IMR-90 (cell line): Measurements from ENCODE around the gene UNKL. TPM values are rescaled to one million over a fixed set of nuclear protein-coding genes. Genes with fewer than 3 reads are reported as not detected.

Experiments
- ATAC-seq: fragments of 200-7000 bp; cut with Tn5 transposase; 2 replicates; pipeline ENCODE4 v1.9.1; 2020; ENCODE audit warnings: low read depth, mild to moderate bottlenecking, moderate library complexity
- BruUV-seq: library from RNA; stranded (reverse); fragments of 400-500 nt; replicated peaks from 2 replicates; lab custom pipeline; 2021; lab: Mats Ljungman, UMichigan
- CTCF ChIA-PET: fragments of 300-600 bp; formaldehyde crosslinking; extraction: SDS; loops from one replicate; lab custom pipeline; 2021; ENCODE audit warnings: antibody characterized with exemption; lab: Yijun Ruan, JAX
- POLR2A ChIA-PET: fragments of 300-600 bp; sonication (Branson Sonifier 250); formaldehyde crosslinking; loops from one replicate; lab custom pipeline; 2022; ENCODE audit warnings: antibody characterized with exemption; ENCODE audit not compliant: unreplicated experiment; lab: Charles Lee
- DNase-seq: peaks from one replicate; pipeline ENCODE4 v3.0.0; 2013
- H2AFZ ChIP-seq: replicated peaks from 2 replicates; pipeline ENCODE3; 2013; ENCODE audit warnings: low read length, mild to moderate bottlenecking; ENCODE audit not compliant: poor library complexity
- H2AK5ac ChIP-seq: 2 replicates; pipeline ENCODE4 v1.6.1; 2013; ENCODE audit warnings: low read depth, low read length, inconsistent platforms
- H2AK9ac ChIP-seq: replicated peaks from 2 replicates; pipeline ENCODE3; 2013; ENCODE audit warnings: mild to moderate bottlenecking, low read depth, low read length, moderate library complexity; ENCODE audit not compliant: poor library complexity
- H2BK120ac ChIP-seq: 2 replicates; pipeline ENCODE4 v1.6.1; 2013; ENCODE audit warnings: low read depth, low read length, inconsistent platforms
- H2BK15ac ChIP-seq: 3 replicates; pipeline ENCODE4 v1.6.1; 2013; ENCODE audit warnings: low read depth, low read length, inconsistent platforms
- H2BK20ac ChIP-seq: 2 replicates; pipeline ENCODE4 v1.6.1; 2013; ENCODE audit warnings: low read depth, mild to moderate bottlenecking, inconsistent platforms, low read length, moderate library complexity
- H2BK5ac ChIP-seq: 2 replicates; pipeline ENCODE4 v1.6.1; 2013; ENCODE audit warnings: mild to moderate bottlenecking, low read depth, low read length, inconsistent platforms; ENCODE audit not compliant: poor library complexity, severe bottlenecking
- H3K14ac ChIP-seq: replicated peaks from 2 replicates; pipeline ENCODE4 v1.6.1; 2013; ENCODE audit warnings: low read depth, low read length, inconsistent platforms
- H3K18ac ChIP-seq: 2 replicates; pipeline ENCODE4 v1.6.1; 2013; ENCODE audit warnings: low read depth, low read length, control low read depth
- H3K23ac ChIP-seq: 2 replicates; pipeline ENCODE4 v1.6.1; 2013; ENCODE audit warnings: low read depth, low read length, inconsistent platforms
- H3K27ac ChIP-seq: 2 replicates; pipeline ENCODE4 v1.5.1; 2013; ENCODE audit warnings: mild to moderate bottlenecking, control low read depth, low read length; ENCODE audit not compliant: insufficient read depth
- H3K27me3 ChIP-seq: 2 replicates; pipeline ENCODE4 v1.6.1; 2013; ENCODE audit warnings: low read length; ENCODE audit not compliant: control insufficient read depth, insufficient read depth
- H3K36me3 ChIP-seq: 2 replicates; pipeline ENCODE4 v1.6.1; 2013; ENCODE audit warnings: low read length, mixed read lengths; ENCODE audit not compliant: control insufficient read depth, insufficient read depth
- H3K4ac ChIP-seq: 2 replicates; pipeline ENCODE4 v1.6.1; 2013; ENCODE audit warnings: low read depth, low read length, inconsistent platforms
- H3K4me1 ChIP-seq: 2 replicates; pipeline ENCODE4 v1.6.1; 2013; ENCODE audit warnings: low read length, mixed read lengths; ENCODE audit not compliant: control insufficient read depth, insufficient read depth
- H3K4me2 ChIP-seq: 2 replicates; pipeline ENCODE4 v1.6.1; 2013; ENCODE audit warnings: low read depth, mild to moderate bottlenecking, control low read depth, low read length, moderate library complexity
- H3K4me3 ChIP-seq: 2 replicates; pipeline ENCODE4 v1.5.1; 2013; ENCODE audit warnings: low read depth, mild to moderate bottlenecking, control low read depth, low read length, moderate library complexity; ENCODE audit not compliant: insufficient read depth
- H3K56ac ChIP-seq: 2 replicates; pipeline ENCODE4 v1.6.1; 2013; ENCODE audit warnings: low read length, inconsistent platforms; ENCODE audit not compliant: insufficient read depth; ENCODE audit errors: extremely low read depth
- H3K79me1 ChIP-seq, 2 experiments: 2 replicates each; pipeline ENCODE4 v1.6.1; 2013; ENCODE audit warnings: low read length in 2 of 2, inconsistent platforms in 1 of 2, low read depth in 1 of 2
- H3K9ac ChIP-seq: 2 replicates; pipeline ENCODE4 v1.6.1; 2013; ENCODE audit warnings: low read depth, low read length, control low read depth
- H3K9me1 ChIP-seq: 2 replicates; pipeline ENCODE4 v1.6.1; 2013; ENCODE audit warnings: low read length, inconsistent platforms; ENCODE audit not compliant: insufficient read depth
- H3K9me3 ChIP-seq: 2 replicates; pipeline ENCODE4 v1.6.1; 2013; ENCODE audit warnings: low read length; ENCODE audit not compliant: control insufficient read depth, insufficient read depth
- H4K20me1 ChIP-seq: 2 replicates; pipeline ENCODE4 v1.6.1; 2013; ENCODE audit warnings: low read length, inconsistent platforms; ENCODE audit not compliant: insufficient read depth
- H4K5ac ChIP-seq: 2 replicates; pipeline ENCODE4 v1.6.1; 2013; ENCODE audit warnings: mild to moderate bottlenecking, low read depth, low read length, control low read depth
- H4K8ac ChIP-seq, 2 experiments: 2 replicates each; pipeline ENCODE4 v1.6.1; 2013; ENCODE audit warnings: low read depth in 2 of 2, low read length in 2 of 2, control low read depth in 1 of 2, inconsistent platforms in 1 of 2
- H4K91ac ChIP-seq: 2 replicates; pipeline ENCODE4 v1.6.1; 2013; ENCODE audit warnings: low read depth, low read length, inconsistent platforms; ENCODE audit not compliant: insufficient read depth
- BHLHE40 ChIP-seq: fragments of 150-350 bp; IDR thresholded peaks from 2 replicates; pipeline ENCODE4 v1.6.1; 2016; ENCODE audit warnings: mild to moderate bottlenecking, low read depth, low read length
- CEBPB ChIP-seq: IDR thresholded peaks from 2 replicates; pipeline ENCODE4 v1.6.1; 2012; ENCODE audit warnings: low read depth, low read length, improper control_type of control experiment
- CHD1 ChIP-seq: IDR thresholded peaks from 2 replicates; pipeline ENCODE4 v1.6.1; 2012; ENCODE audit warnings: low read depth, low read length, improper control_type of control experiment
- MAFK ChIP-seq: IDR thresholded peaks from 2 replicates; pipeline ENCODE4 v1.6.1; 2012; ENCODE audit warnings: low read depth, low read length, improper control_type of control experiment
- MAZ ChIP-seq: IDR thresholded peaks from 2 replicates; pipeline ENCODE4 v1.6.1; 2012; ENCODE audit warnings: low read depth, mild to moderate bottlenecking, low read length, improper control_type of control experiment, moderate library complexity, borderline replicate concordance
- MXI1 ChIP-seq: IDR thresholded peaks from 2 replicates; pipeline ENCODE4 v1.6.1; 2012; ENCODE audit warnings: low read depth, mild to moderate bottlenecking, low read length, moderate library complexity, borderline replicate concordance
- NFE2L2 ChIP-seq: fragments of 150-350 bp; IDR thresholded peaks from 2 replicates; pipeline ENCODE4 v1.6.1; 2016; ENCODE audit warnings: low read depth, mild to moderate bottlenecking, low read length
- POLR2A ChIP-seq: IDR thresholded peaks from 2 replicates; pipeline ENCODE4 v1.6.1; 2012; ENCODE audit warnings: mild to moderate bottlenecking, low read depth, low read length
- RCOR1 ChIP-seq: IDR thresholded peaks from 2 replicates; pipeline ENCODE4 v1.6.1; 2012; ENCODE audit warnings: mild to moderate bottlenecking, low read length, improper control_type of control experiment; ENCODE audit not compliant: insufficient replicate concordance
- SMC3 ChIP-seq: fragments of 150-350 bp; IDR thresholded peaks from 2 replicates; pipeline ENCODE4 v1.6.1; 2016; ENCODE audit warnings: low read depth, mild to moderate bottlenecking, antibody characterized with exemption, low read length, moderate library complexity
- WGBS, 2 experiments: methylation state at CpG; one replicate each; pipeline versions ENCODE4 v1.1.5 to v1.1.7; 2013; ENCODE audit warnings: missing lambda C conversion rate in 2 of 2; ENCODE audit not compliant: insufficient read length in 1 of 2; ENCODE audit errors: extremely low coverage in 2 of 2; 5-methylcytosine and 5-hydroxymethylcytosine counted together
- dilution Hi-C: fragments of 300-500 bp; cut with HindIII; formaldehyde crosslinking; loops from one replicate; pipeline ENCODE4 v1.14.3; 2018; ENCODE audit warnings: low sequenced_read_pairs; ENCODE audit not compliant: unreplicated experiment
- in situ Hi-C: fragments of 300-500 bp; cut with MboI; formaldehyde crosslinking; loops from 3 replicates; pipeline ENCODE4 v1.14.3; 2019; ENCODE audit warnings: low sequenced_read_pairs, inconsistent platforms, mixed read lengths
- intact Hi-C: fragments of 100-400 bp; cut with micrococcal nuclease; formaldehyde crosslinking; loops from 2 replicates; pipeline ENCODE4 v1.10.0; 2022
- polyA plus RNA-seq, 3 experiments: library from polyadenylated mRNA; depleted of rRNA; stranded (reverse); fragments of >200 nt; gene quantifications; 2 replicates each; pipeline ENCODE4 v1.2.3, GENCODE V29; 2012; ENCODE audit warnings: low replicate concordance in 1 of 3
- total RNA-seq: library from RNA; depleted of rRNA; stranded (reverse); fragments of >200 nt; gene quantifications from 2 replicates; pipeline ENCODE4 v1.2.3, GENCODE V29; 2012
- TF ChIP-seq, protein P1 (sequence below): conservative IDR thresholded peaks from 2 replicates; pipeline ENCODE4 v1.5.1; 2012; ENCODE audit warnings: mild to moderate bottlenecking, low read depth, low read length, improper control_type of control experiment

UNKL gene
- total and polyA plus RNA-seq, 2 of the 4 experiments (the other 2 are of a cell fraction) = 4.1 to 13.3 TPM

DNA sequence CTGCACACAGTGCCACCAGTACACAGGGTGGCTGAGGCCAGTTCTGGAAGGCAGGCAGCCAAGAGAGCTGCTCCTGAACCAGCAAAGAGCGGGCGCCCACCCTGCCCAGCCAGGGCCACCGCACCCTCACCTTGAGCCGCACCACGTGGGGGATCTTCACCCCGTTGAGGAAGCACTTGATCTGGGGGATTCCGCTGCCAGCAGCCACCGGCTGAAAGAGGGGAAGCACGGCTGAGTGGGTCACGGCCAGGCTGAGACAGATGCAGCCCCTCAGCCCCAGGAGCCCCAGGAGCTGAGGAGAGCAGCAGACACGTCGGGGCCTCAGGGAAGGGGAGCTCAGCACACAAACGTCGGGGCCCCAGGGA lies 44.5 kb upstream of the UNKL start:
- Histone ChIP-seq H2BK15ac (no peak overlapping the region), H2BK5ac (no peak overlapping the region), H3K9ac (no peak overlapping the region), H2AFZ (no peak overlapping the region), H2BK120ac (no peak overlapping the region), H3K4ac (no peak overlapping the region), H3K4me2 (no peak overlapping the region), H3K9me1 (no peaks in the 10 kb centered on the region), H3K79me1 (peaks cover 0 to 7% of the 10 kb centered on the region in 2 experiments; a peak in 1 of 4 replicates), H2BK20ac (no peak overlapping the region), H2AK5ac (no peak overlapping the region), H3K56ac (no peak overlapping the region), H4K8ac (no peak overlapping the region), H3K4me3 (no peak overlapping the region), H3K18ac (no peak overlapping the region), H3K27ac (no peak overlapping the region), H3K36me3 (peaks cover 46% of the 10 kb centered on the region), H4K20me1 (no peaks in the 10 kb centered on the region), H4K5ac (no peak overlapping the region), H2AK9ac (no peak overlapping the region), H4K91ac (no peak overlapping the region), H3K14ac (no peak overlapping the region), H3K23ac (no peak overlapping the region), H3K9me3 (no peaks in the 10 kb centered on the region), H3K4me1 (no peaks in the 10 kb centered on the region), H3K27me3 (no peaks in the 10 kb centered on the region)
- DNase-seq (no peak), ATAC-seq (no peak)
- ChIA-PET POLR2A (no interaction called here), CTCF (no interaction called here)
- intact Hi-C loops (no loop called here), in situ Hi-C loops (no loop called here), dilution Hi-C loops (no loop called here)
- no TSS peak for BruUV-seq
- WGBS, 2 experiments = 65% methylated on average over 10 of the region's 14 CpGs; no CpG with 5 or more reads in 1 of the 2 experiments
- no peak for TF ChIP-seq SMC3
- TF ChIP-seq RCOR1 = no peak
- no peak for TF ChIP-seq CEBPB
- no peak for TF ChIP-seq MXI1
- TF ChIP-seq BHLHE40 = no peak
- TF ChIP-seq POLR2A = no peak
- TF ChIP-seq NFE2L2 = no peak
- no peak for TF ChIP-seq MAZ
- TF ChIP-seq, protein P1, sequence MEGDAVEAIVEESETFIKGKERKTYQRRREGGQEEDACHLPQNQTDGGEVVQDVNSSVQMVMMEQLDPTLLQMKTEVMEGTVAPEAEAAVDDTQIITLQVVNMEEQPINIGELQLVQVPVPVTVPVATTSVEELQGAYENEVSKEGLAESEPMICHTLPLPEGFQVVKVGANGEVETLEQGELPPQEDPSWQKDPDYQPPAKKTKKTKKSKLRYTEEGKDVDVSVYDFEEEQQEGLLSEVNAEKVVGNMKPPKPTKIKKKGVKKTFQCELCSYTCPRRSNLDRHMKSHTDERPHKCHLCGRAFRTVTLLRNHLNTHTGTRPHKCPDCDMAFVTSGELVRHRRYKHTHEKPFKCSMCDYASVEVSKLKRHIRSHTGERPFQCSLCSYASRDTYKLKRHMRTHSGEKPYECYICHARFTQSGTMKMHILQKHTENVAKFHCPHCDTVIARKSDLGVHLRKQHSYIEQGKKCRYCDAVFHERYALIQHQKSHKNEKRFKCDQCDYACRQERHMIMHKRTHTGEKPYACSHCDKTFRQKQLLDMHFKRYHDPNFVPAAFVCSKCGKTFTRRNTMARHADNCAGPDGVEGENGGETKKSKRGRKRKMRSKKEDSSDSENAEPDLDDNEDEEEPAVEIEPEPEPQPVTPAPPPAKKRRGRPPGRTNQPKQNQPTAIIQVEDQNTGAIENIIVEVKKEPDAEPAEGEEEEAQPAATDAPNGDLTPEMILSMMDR = no peak
- TF ChIP-seq MAFK = no peak
- no peak for TF ChIP-seq CHD1
